SK-N-SH treated with all-trans-retinoic acid at 6 μM for 48 hours (cell line): ENCODE data around the gene CD248.

Experiments
- ARNTL ChIP-seq: fragments of 450-650 bp; formaldehyde crosslinking; IDR thresholded peaks from 2 replicates; pipeline ENCODE4 v1.5.0; 2020; ENCODE audit warnings: low read depth, mild to moderate bottlenecking, moderate library complexity, borderline replicate concordance
- CSDC2 ChIP-seq: fragments of 250-450 bp; sonication (Bioruptor Pico); IDR thresholded peaks from 2 replicates; pipeline ENCODE4 v1.5.0; 2020; ENCODE audit warnings: mild to moderate bottlenecking, moderate library complexity
- ESRRG ChIP-seq: fragments of 250-450 bp; sonication (Bioruptor Pico); IDR thresholded peaks from 2 replicates; pipeline ENCODE4 v1.6.1; 2021; ENCODE audit warnings: mild to moderate bottlenecking
- GLIS3 ChIP-seq: fragments of 250-450 bp; sonication (Bioruptor Pico); IDR thresholded peaks from 2 replicates; pipeline ENCODE4 v1.5.0; 2020; ENCODE audit warnings: mild to moderate bottlenecking, moderate library complexity
- PPARA ChIP-seq: fragments of 250-450 bp; sonication (Bioruptor Pico); IDR thresholded peaks from 2 replicates; pipeline ENCODE4 v1.5.0; 2020; ENCODE audit warnings: mild to moderate bottlenecking, borderline replicate concordance
- RARB ChIP-seq: fragments of 250-450 bp; sonication (Bioruptor Pico); IDR thresholded peaks from 2 replicates; pipeline ENCODE4 v1.8.0; 2021; ENCODE audit warnings: mild to moderate bottlenecking, moderate library complexity
- SNAI2 ChIP-seq: fragments of 250-450 bp; sonication (Bioruptor Pico); IDR thresholded peaks from 2 replicates; pipeline ENCODE4 v1.5.0; 2020; ENCODE audit warnings: mild to moderate bottlenecking, moderate library complexity
- TOX ChIP-seq: fragments of 250-450 bp; sonication (Bioruptor Pico); IDR thresholded peaks from 2 replicates; pipeline ENCODE4 v1.8.0; 2021; ENCODE audit warnings: mild to moderate bottlenecking, moderate library complexity, borderline replicate concordance
- ZFP3 ChIP-seq: fragments of 250-450 bp; sonication (Bioruptor Pico); IDR thresholded peaks from 2 replicates; pipeline ENCODE4 v1.5.0; 2020; ENCODE audit warnings: mild to moderate bottlenecking, moderate library complexity
- ZNF565 ChIP-seq: fragments of 450-650 bp; formaldehyde crosslinking; conservative IDR thresholded peaks from 2 replicates; pipeline ENCODE4 v1.5.0; 2020; ENCODE audit warnings: low read depth, mild to moderate bottlenecking, moderate library complexity
- TF ChIP-seq, protein P1 (sequence below): fragments of 250-450 bp; sonication (Bioruptor Pico); IDR thresholded peaks from 2 replicates; pipeline ENCODE4 v1.5.1; 2020; ENCODE audit warnings: low read depth, mild to moderate bottlenecking, moderate library complexity
- TF ChIP-seq, protein P2 (sequence below): fragments of 250-450 bp; sonication (Bioruptor Pico); IDR thresholded peaks from 2 replicates; pipeline ENCODE4 v1.5.0; 2020; ENCODE audit warnings: mild to moderate bottlenecking, moderate library complexity
- TF ChIP-seq, protein P3 (sequence below): fragments of 250-450 bp; sonication (Bioruptor Pico); IDR thresholded peaks from 2 replicates; pipeline ENCODE4 v1.5.1; 2021; ENCODE audit warnings: mild to moderate bottlenecking, moderate library complexity
- TF ChIP-seq, protein P4 (sequence below): fragments of 250-450 bp; sonication (Bioruptor Pico); IDR thresholded peaks from 2 replicates; pipeline ENCODE4 v1.8.0; 2021; ENCODE audit warnings: low read depth, mild to moderate bottlenecking, moderate library complexity, borderline replicate concordance

DNA sequence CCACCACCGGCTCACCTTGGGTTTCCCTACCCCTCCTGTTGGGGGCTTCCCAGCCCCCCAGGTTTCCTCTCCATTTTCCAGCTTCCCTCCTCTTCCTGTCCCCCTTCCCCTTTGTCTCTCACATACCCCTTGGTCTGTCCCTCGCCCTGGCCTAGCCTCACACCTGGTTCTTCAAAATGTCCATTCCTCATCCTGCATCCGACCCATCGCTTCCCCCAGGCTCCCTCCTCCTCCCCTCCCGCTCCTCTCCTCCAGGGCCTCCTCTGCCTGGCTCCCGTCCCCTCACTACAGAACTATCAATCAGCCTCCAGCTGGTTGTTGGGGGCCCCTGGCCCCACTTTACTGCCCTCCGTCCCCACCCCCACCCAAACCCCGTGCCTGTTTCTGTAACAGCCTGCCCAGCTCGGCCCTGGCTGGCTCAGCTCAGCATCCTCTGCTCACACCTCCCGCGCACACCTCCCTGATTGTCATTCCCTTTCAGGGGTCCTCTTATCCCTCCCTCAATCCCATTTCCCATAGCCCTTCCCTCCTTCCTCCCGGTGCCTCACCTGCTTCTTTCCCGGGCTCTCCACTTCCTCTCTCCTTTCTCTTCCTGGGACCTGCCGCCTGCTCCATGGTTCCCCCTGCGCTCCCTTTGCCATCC is 37.6 kb downstream of the CD248 start:
- no peak for TF ChIP-seq PPARA (CRISPR knock-in tag)
- TF ChIP-seq GLIS3 (CRISPR knock-in tag) = no peak
- TF ChIP-seq, protein P1, sequence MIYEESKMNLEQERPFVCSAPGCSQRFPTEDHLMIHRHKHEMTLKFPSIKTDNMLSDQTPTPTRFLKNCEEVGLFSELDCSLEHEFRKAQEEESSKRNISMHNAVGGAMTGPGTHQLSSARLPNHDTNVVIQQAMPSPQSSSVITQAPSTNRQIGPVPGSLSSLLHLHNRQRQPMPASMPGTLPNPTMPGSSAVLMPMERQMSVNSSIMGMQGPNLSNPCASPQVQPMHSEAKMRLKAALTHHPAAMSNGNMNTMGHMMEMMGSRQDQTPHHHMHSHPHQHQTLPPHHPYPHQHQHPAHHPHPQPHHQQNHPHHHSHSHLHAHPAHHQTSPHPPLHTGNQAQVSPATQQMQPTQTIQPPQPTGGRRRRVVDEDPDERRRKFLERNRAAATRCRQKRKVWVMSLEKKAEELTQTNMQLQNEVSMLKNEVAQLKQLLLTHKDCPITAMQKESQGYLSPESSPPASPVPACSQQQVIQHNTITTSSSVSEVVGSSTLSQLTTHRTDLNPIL (CRISPR knock-in tag) = no peak
- TF ChIP-seq ZNF565 (CRISPR knock-in tag) = no peak
- TF ChIP-seq SNAI2 = no peak
- TF ChIP-seq, protein P2, sequence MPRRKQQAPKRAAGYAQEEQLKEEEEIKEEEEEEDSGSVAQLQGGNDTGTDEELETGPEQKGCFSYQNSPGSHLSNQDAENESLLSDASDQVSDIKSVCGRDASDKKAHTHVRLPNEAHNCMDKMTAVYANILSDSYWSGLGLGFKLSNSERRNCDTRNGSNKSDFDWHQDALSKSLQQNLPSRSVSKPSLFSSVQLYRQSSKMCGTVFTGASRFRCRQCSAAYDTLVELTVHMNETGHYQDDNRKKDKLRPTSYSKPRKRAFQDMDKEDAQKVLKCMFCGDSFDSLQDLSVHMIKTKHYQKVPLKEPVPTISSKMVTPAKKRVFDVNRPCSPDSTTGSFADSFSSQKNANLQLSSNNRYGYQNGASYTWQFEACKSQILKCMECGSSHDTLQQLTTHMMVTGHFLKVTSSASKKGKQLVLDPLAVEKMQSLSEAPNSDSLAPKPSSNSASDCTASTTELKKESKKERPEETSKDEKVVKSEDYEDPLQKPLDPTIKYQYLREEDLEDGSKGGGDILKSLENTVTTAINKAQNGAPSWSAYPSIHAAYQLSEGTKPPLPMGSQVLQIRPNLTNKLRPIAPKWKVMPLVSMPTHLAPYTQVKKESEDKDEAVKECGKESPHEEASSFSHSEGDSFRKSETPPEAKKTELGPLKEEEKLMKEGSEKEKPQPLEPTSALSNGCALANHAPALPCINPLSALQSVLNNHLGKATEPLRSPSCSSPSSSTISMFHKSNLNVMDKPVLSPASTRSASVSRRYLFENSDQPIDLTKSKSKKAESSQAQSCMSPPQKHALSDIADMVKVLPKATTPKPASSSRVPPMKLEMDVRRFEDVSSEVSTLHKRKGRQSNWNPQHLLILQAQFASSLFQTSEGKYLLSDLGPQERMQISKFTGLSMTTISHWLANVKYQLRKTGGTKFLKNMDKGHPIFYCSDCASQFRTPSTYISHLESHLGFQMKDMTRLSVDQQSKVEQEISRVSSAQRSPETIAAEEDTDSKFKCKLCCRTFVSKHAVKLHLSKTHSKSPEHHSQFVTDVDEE = no peak
- no peak for TF ChIP-seq RARB (CRISPR knock-in tag)
- no peak for TF ChIP-seq CSDC2 (CRISPR knock-in tag)
- TF ChIP-seq, protein P3, sequence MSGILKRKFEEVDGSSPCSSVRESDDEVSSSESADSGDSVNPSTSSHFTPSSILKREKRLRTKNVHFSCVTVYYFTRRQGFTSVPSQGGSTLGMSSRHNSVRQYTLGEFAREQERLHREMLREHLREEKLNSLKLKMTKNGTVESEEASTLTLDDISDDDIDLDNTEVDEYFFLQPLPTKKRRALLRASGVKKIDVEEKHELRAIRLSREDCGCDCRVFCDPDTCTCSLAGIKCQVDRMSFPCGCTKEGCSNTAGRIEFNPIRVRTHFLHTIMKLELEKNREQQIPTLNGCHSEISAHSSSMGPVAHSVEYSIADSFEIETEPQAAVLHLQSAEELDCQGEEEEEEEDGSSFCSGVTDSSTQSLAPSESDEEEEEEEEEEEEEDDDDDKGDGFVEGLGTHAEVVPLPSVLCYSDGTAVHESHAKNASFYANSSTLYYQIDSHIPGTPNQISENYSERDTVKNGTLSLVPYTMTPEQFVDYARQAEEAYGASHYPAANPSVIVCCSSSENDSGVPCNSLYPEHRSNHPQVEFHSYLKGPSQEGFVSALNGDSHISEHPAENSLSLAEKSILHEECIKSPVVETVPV (CRISPR knock-in tag) = no peak
- no peak for TF ChIP-seq ZFP3 (CRISPR knock-in tag)
- no peak for TF ChIP-seq ESRRG (CRISPR knock-in tag)
- TF ChIP-seq, protein P4, sequence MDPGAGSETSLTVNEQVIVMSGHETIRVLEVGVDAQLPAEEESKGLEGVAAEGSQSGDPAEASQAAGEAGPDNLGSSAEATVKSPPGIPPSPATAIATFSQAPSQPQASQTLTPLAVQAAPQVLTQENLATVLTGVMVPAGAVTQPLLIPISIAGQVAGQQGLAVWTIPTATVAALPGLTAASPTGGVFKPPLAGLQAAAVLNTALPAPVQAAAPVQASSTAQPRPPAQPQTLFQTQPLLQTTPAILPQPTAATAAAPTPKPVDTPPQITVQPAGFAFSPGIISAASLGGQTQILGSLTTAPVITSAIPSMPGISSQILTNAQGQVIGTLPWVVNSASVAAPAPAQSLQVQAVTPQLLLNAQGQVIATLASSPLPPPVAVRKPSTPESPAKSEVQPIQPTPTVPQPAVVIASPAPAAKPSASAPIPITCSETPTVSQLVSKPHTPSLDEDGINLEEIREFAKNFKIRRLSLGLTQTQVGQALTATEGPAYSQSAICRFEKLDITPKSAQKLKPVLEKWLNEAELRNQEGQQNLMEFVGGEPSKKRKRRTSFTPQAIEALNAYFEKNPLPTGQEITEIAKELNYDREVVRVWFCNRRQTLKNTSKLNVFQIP (CRISPR knock-in tag) = no peak
- no peak for TF ChIP-seq TOX (CRISPR knock-in tag)
- no peak for TF ChIP-seq ARNTL (CRISPR knock-in tag)
